ENCODE measurements around the gene SEC62. TPM values are rescaled to one million over a fixed set of nuclear protein-coding genes. Genes with fewer than 3 reads are reported as not detected.

Gene SEC62
- total RNA-seq, 1 donor from 2014 or later = 113 TPM

DNA sequence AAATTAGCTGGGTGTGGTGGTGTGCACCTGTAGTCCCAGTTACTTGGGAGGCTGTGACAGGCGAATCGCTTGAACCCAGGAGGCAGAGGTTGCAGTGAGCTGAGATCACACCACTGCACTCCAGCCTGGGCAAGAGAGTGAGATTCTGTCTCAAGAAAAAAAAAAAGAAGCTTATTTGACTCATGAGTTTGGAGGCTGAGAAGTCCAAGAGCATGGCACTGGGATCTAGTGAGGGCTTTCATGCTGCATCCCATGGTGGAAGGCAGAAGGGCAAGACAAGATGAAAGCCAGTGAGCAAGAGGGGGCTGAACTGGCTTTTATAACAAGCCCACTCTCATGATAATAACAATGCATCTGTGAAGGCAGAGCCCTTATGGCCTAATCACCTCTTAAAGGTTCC lies 33.4 kb downstream of the SEC62 start:
- no peak overlapping the region for H3K27ac Mint-ChIP-seq (ENCODE audit: unreplicated experiment)
- no peaks in the 10 kb centered on the region for H3K4me1 Mint-ChIP-seq (ENCODE audit: unreplicated experiment)
- no peak overlapping the region for H3K4me3 Mint-ChIP-seq (ENCODE audit: unreplicated experiment)
- DNase-seq (ENCODE audit: extremely low spot score, unreplicated experiment) = no peak
- H3K27me3 Mint-ChIP-seq (ENCODE audit: unreplicated experiment) = no peaks in the 10 kb centered on the region
- H3K36me3 Mint-ChIP-seq (ENCODE audit: unreplicated experiment) = peaks cover 21% of the 10 kb centered on the region
- TF ChIP-seq, protein P1, sequence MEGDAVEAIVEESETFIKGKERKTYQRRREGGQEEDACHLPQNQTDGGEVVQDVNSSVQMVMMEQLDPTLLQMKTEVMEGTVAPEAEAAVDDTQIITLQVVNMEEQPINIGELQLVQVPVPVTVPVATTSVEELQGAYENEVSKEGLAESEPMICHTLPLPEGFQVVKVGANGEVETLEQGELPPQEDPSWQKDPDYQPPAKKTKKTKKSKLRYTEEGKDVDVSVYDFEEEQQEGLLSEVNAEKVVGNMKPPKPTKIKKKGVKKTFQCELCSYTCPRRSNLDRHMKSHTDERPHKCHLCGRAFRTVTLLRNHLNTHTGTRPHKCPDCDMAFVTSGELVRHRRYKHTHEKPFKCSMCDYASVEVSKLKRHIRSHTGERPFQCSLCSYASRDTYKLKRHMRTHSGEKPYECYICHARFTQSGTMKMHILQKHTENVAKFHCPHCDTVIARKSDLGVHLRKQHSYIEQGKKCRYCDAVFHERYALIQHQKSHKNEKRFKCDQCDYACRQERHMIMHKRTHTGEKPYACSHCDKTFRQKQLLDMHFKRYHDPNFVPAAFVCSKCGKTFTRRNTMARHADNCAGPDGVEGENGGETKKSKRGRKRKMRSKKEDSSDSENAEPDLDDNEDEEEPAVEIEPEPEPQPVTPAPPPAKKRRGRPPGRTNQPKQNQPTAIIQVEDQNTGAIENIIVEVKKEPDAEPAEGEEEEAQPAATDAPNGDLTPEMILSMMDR (IDR thresholded peaks at IDR 0.05) = no peak
- H3K9me3 Mint-ChIP-seq (ENCODE audit: unreplicated experiment) = no peaks in the 10 kb centered on the region

DNA sequence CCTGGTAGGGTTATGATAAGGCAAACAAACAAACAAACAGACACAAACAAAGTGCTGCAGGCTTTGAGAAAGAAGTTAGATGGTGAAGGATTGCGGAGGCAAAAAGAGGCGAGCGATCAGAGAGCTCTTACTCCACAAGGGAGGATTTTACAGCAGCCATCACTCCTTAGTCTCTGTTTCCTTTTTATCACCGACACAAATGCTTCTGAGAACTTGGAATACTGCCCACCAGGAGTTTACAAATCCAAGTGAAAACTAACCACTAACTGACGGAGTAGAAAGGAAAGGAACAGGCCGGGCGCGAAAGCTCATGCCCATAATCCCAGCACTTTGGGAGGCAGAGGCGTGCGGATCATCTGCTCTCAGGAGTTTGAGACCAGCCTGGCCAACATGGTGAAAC lies 35.6 kb downstream of the SEC62 start:
- DNase-seq (ENCODE audit: extremely low spot score, unreplicated experiment) = no peak
- Mint-ChIP-seq H3K27me3 (ENCODE audit: unreplicated experiment) (peaks cover 4% of the 10 kb centered on the region), H3K36me3 (ENCODE audit: unreplicated experiment) (peaks cover 9% of the 10 kb centered on the region), H3K27ac (ENCODE audit: unreplicated experiment) (no peak overlapping the region), H3K4me3 (ENCODE audit: unreplicated experiment) (no peak overlapping the region), H3K4me1 (ENCODE audit: unreplicated experiment) (no peaks in the 10 kb centered on the region), H3K9me3 (ENCODE audit: unreplicated experiment) (no peaks in the 10 kb centered on the region)
- TF ChIP-seq, protein P1 (IDR thresholded peaks at IDR 0.05) = no peak

DNA sequence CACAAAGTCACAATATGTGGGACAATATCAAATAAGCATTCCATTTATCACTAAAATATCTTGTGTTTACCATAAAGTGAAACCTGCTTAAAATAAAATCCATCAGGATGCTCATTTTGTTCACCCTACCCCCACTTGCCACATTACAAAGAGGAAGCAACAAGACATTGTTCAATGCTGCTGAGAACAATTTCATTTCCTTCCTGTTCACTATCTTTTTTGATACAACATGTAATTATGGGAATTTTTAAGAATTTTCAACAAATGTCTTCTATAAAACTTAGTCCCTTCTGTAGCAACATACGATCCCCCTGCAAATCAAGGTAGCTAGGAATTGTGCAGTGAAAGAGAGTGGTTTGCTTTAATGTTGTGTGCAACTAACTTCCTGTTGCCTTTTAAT lies 36.3 kb downstream of the SEC62 start:
- Mint-ChIP-seq H3K4me3 (ENCODE audit: unreplicated experiment) (no peak overlapping the region), H3K27ac (ENCODE audit: unreplicated experiment) (no peak overlapping the region), H3K4me1 (ENCODE audit: unreplicated experiment) (no peaks in the 10 kb centered on the region), H3K9me3 (ENCODE audit: unreplicated experiment) (no peaks in the 10 kb centered on the region), H3K27me3 (ENCODE audit: unreplicated experiment) (peaks cover 4% of the 10 kb centered on the region), H3K36me3 (ENCODE audit: unreplicated experiment) (peaks cover 9% of the 10 kb centered on the region)
- DNase-seq (ENCODE audit: extremely low spot score, unreplicated experiment) = no peak
- TF ChIP-seq, protein P1 (IDR thresholded peaks at IDR 0.05) = no peak

DNA sequence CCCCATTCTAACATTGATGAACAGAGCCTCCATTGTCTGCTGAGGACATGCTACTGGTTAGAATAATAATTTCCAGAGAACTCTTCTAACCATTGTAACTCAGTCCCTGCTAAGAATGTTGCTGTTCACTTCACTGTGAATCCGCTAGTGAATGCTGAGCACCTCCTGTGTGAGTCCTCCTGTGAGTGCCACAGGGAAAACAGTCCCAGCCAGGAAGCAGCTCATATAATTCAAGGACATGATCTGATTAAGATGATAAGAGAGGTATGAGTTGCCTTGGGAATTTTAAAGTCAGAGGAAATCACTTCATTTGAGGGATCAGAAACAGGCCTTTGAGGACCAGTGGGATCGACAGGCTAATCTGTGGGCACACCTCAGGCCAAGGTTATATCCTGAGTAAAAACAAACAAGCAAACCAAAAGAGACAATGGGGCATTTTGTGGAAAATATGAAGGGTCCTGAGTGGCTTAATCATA lies 37.3 kb downstream of the SEC62 start:
- Mint-ChIP-seq H3K9me3 (ENCODE audit: unreplicated experiment) (no peaks in the 10 kb centered on the region), H3K36me3 (ENCODE audit: unreplicated experiment) (peaks cover 7% of the 10 kb centered on the region), H3K4me1 (ENCODE audit: unreplicated experiment) (no peaks in the 10 kb centered on the region), H3K27me3 (ENCODE audit: unreplicated experiment) (peaks cover 6% of the 10 kb centered on the region), H3K4me3 (ENCODE audit: unreplicated experiment) (no peak overlapping the region), H3K27ac (ENCODE audit: unreplicated experiment) (no peak overlapping the region)
- no peak for DNase-seq (ENCODE audit: extremely low spot score, unreplicated experiment)
- TF ChIP-seq, protein P1 (IDR thresholded peaks at IDR 0.05) = no peak

DNA sequence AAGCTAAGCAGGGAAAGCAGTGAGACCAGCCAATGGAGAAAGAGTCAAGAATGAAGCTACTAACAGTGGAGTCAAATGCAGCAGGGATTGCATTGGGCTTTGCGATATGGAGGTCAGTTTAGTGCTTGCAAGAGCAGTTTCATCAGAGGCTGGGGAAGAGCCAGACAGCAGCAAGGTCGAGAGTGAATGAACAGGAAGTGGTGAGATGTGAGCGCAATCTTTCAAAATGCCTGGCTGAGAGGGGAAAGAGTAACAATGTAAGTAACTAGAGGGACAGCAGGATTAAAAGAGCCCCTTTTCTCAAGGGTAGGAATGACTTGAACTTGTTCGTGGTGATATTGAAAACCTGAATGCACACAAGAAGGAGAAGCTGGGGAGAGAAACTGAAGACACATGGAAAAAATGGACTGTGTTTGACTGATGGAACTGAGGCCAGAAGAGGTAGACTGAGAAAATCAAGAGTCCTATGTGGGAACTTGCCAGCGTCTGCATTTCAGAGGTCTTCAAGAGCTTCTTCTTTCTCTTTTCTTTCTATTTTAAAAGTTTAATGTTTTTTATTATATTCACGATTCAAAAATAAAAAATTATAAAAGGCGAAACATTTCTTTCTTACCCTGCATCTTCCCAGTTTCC lies 40.5 kb downstream of the SEC62 start:
- H3K36me3 Mint-ChIP-seq (ENCODE audit: unreplicated experiment) = no peaks in the 10 kb centered on the region
- TF ChIP-seq, protein P1 (IDR thresholded peaks at IDR 0.05) = no peak
- no peaks in the 10 kb centered on the region for H3K4me1 Mint-ChIP-seq (ENCODE audit: unreplicated experiment)
- peaks cover 15% of the 10 kb centered on the region for H3K27me3 Mint-ChIP-seq (ENCODE audit: unreplicated experiment)
- no peak for DNase-seq (ENCODE audit: extremely low spot score, unreplicated experiment)
- no peak overlapping the region for H3K27ac Mint-ChIP-seq (ENCODE audit: unreplicated experiment)
- H3K9me3 Mint-ChIP-seq (ENCODE audit: unreplicated experiment) = no peaks in the 10 kb centered on the region
- H3K4me3 Mint-ChIP-seq (ENCODE audit: unreplicated experiment) = no peak overlapping the region
